K562 (cell line): Measurements from ENCODE around the gene EFHC2. TPM values are rescaled to one million over a fixed set of nuclear protein-coding genes. Genes with fewer than 3 reads are reported as not detected.

Experiments used
- ATAC-seq: fragments of 200-7000 bp; cut with Tn5 transposase; 3 replicates; pipeline ENCODE4 v1.9.1; 2020; ENCODE audit warnings: moderate library complexity
- BruUV-seq: library from RNA; stranded (reverse); fragments of 400-500 nt; replicated peaks from 2 replicates; lab custom pipeline; 2021; lab: Mats Ljungman, UMichigan
- CTCF ChIA-PET: fragments of 300-600 bp; formaldehyde crosslinking; extraction: SDS; loops from one replicate; lab custom pipeline; 2021; ENCODE audit warnings: low intra/inter-chr PET ratio; lab: Yijun Ruan, JAX
- POLR2A ChIA-PET: fragments of 300-600, 350-650 bp; sonication (Branson Sonifier 250); formaldehyde crosslinking; extraction: SDS; loops from one replicate; lab custom pipeline; 2021; ENCODE audit warnings: antibody characterized with exemption, inconsistent platforms; lab: Yijun Ruan, JAX
- DNase-seq, 4 experiments: peaks; one replicate each; pipeline versions ENCODE4 v3.0.0 to v3.0.0-alpha.2; 2011 to 2018; ENCODE audit warnings: low spot score in 3 of 4, mixed read lengths in 3 of 4; ENCODE audit errors: extremely low read depth in 1 of 4
- FAIRE-seq: peaks from 2 replicates; lab custom pipeline; 2011; peaks lifted over from hg19 to GRCh38; lab: Jason Lieb, UNC
- H2AFZ ChIP-seq: 2 replicates; pipeline ENCODE4 v1.6.0; 2011; ENCODE audit warnings: low read depth, low read length, control low read depth, inconsistent platforms
- H3K27ac ChIP-seq: fragments of 200-600 bp; 3 replicates; pipeline ENCODE4 v1.8.0; 2011; ENCODE audit warnings: low read depth, mild to moderate bottlenecking, control low read depth, inconsistent platforms, low read length, moderate library complexity, mixed read lengths; ENCODE audit errors: extremely low read depth
- H3K27me3 ChIP-seq, 2 experiments: fragments of 300-600 bp in 1 of 2; 2 replicates in 1 of 2; 3 replicates in 1 of 2; pipeline versions ENCODE4 v1.6.0 to v1.8.0; 2011; ENCODE audit warnings: inconsistent platforms in 2 of 2, low read length in 2 of 2, mild to moderate bottlenecking in 1 of 2, mixed read lengths in 1 of 2, moderate library complexity in 1 of 2; ENCODE audit not compliant: control insufficient read depth in 2 of 2, insufficient read depth in 2 of 2
- H3K36me3 ChIP-seq: fragments of 300-600 bp; 3 replicates; pipeline ENCODE4 v1.8.0; 2011; ENCODE audit warnings: mild to moderate bottlenecking, low read length, inconsistent platforms; ENCODE audit not compliant: control insufficient read depth, insufficient read depth
- H3K4me1 ChIP-seq, 2 experiments: fragments of 200-600 bp in 1 of 2; replicated peaks in 1 of 2; 2 replicates in 1 of 2; 3 replicates in 1 of 2; pipeline versions ENCODE4 v1.5.1 to v1.8.0; 2011; ENCODE audit warnings: inconsistent platforms in 2 of 2, low read length in 2 of 2, mild to moderate bottlenecking in 1 of 2, mixed read lengths in 1 of 2, moderate library complexity in 1 of 2; ENCODE audit not compliant: control insufficient read depth in 2 of 2, insufficient read depth in 2 of 2
- H3K4me2 ChIP-seq: 2 replicates; pipeline ENCODE4 v1.6.1; 2011; ENCODE audit warnings: low read length, control low read depth, inconsistent platforms, mixed read lengths; ENCODE audit not compliant: insufficient read depth
- H3K4me3 ChIP-seq: fragments of 200-600 bp; sonication (generic), shearing (Covaris generic); 2 replicates; pipeline ENCODE4 v1.5.1; 2016; ENCODE audit warnings: control low read depth, inconsistent platforms
- H3K79me2 ChIP-seq: fragments of 200-600 bp; 3 replicates; pipeline ENCODE4 v1.8.0; 2011; ENCODE audit warnings: low read length, inconsistent platforms; ENCODE audit not compliant: control insufficient read depth, insufficient read depth
- H3K9ac ChIP-seq, 2 experiments: 2 replicates each; pipeline versions ENCODE4 v1.6.0 to v1.6.1; 2011; ENCODE audit warnings: low read depth in 2 of 2, low read length in 2 of 2, control low read depth in 1 of 2, inconsistent platforms in 1 of 2, mild to moderate bottlenecking in 1 of 2, mixed read lengths in 1 of 2; ENCODE audit not compliant: insufficient read depth in 1 of 2
- H3K9me1 ChIP-seq: one replicate; pipeline ENCODE4 v1.6.0; 2011; ENCODE audit warnings: inconsistent platforms, mild to moderate bottlenecking, low read length, moderate library complexity; ENCODE audit not compliant: control insufficient read depth, insufficient read depth
- H3K9me3 ChIP-seq: replicated peaks from 2 replicates; pipeline ENCODE4 v1.5.1; 2011; ENCODE audit warnings: low read depth, low read length, inconsistent platforms; ENCODE audit not compliant: control insufficient read depth, insufficient read depth
- H4K20me1 ChIP-seq: replicated peaks from 2 replicates; pipeline ENCODE4 v1.6.1; 2011; ENCODE audit warnings: low read length, inconsistent platforms, mixed read lengths; ENCODE audit not compliant: control insufficient read depth, insufficient read depth
- ETV5 ChIP-seq: sonication (generic); formaldehyde crosslinking; IDR thresholded peaks from 2 replicates; pipeline ENCODE4 v1.4.0; 2020; ENCODE audit warnings: low read depth, mild to moderate bottlenecking, missing genetic modification reagents
- FOSL1 ChIP-seq: fragments of 200-800 bp; sonication (Bioruptor generic); conservative IDR thresholded peaks from 2 replicates; pipeline ENCODE4 v1.6.1; 2016; ENCODE audit warnings: missing genetic modification characterization, missing compliant biosample characterization
- HMGN3 ChIP-seq: IDR thresholded peaks from 2 replicates; pipeline ENCODE4 v1.6.1; 2011; ENCODE audit warnings: borderline replicate concordance, low read depth, mild to moderate bottlenecking, mixed read lengths, low read length; ENCODE audit not compliant: insufficient read length; ENCODE audit errors: extremely low read depth
- MTA2 ChIP-seq: fragments of 450-650 bp; IDR thresholded peaks from 2 replicates; pipeline ENCODE4 v1.6.1; 2016; ENCODE audit warnings: low read depth
- NELFE ChIP-seq: IDR thresholded peaks from 2 replicates; pipeline ENCODE4 v1.6.1; 2011; ENCODE audit warnings: mild to moderate bottlenecking; ENCODE audit not compliant: insufficient read depth, insufficient read length
- ZC3H11A ChIP-seq: IDR thresholded peaks from 2 replicates; pipeline ENCODE4 v1.6.1; 2012; ENCODE audit warnings: low read depth, low read length, improper control_type of control experiment
- ZNF146 ChIP-seq: IDR thresholded peaks from one replicate; pipeline ENCODE4 v1.6.1; 2018; ENCODE audit warnings: missing compliant biosample characterization; ENCODE audit not compliant: unreplicated experiment
- ZNF3 ChIP-seq: fragments of 250-450 bp; sonication (Bioruptor Pico); IDR thresholded peaks from 2 replicates; pipeline ENCODE4 v1.5.0; 2021; ENCODE audit warnings: mild to moderate bottlenecking, moderate library complexity
- ZSCAN32 ChIP-seq: fragments of 450-650 bp; formaldehyde crosslinking; IDR thresholded peaks from 2 replicates; pipeline ENCODE4 v1.4.0; 2020; ENCODE audit warnings: mild to moderate bottlenecking, moderate library complexity
- WGBS: fragments of 100-300 bp; shearing (Covaris generic); methylation state at CpG from one replicate; pipeline ENCODE4 v1.1.6; 2016; ENCODE audit warnings: low coverage, mixed read lengths; ENCODE audit not compliant: insufficient coverage; ENCODE audit errors: missing lambda C conversion rate; 5-methylcytosine and 5-hydroxymethylcytosine counted together
- in situ Hi-C: fragments of 300-500 bp; cut with MboI; formaldehyde crosslinking; loops from 4 replicates; pipeline ENCODE4 v1.15.0; 2018; ENCODE audit warnings: inconsistent platforms, mixed read lengths
- intact Hi-C: fragments of 100-400 bp; cut with micrococcal nuclease; formaldehyde crosslinking; loops from 2 replicates; pipeline ENCODE4 v1.14.2; 2022
- polyA plus RNA-seq, 8 experiments: library from polyadenylated mRNA; depleted of rRNA in 4 of 8; stranded (reverse) in 5 of 8; unstranded in 3 of 8; fragments of >200 nt; fragmentation: Nextera tagmentation in 2 of 8; fragmentation: Illumina TruSeq in 1 of 8; extraction: Ambion mirVana in 2 of 8; extraction: Trizol in 1 of 8; gene quantifications; 2 replicates each; pipeline versions ENCODE4 v1.2.1 to v1.2.3, GENCODE V29; 2011 to 2014; ENCODE audit warnings: inconsistent platforms in 1 of 8, missing spikeins in 1 of 8
- total RNA-seq, 7 experiments: library from RNA; depleted of rRNA in 6 of 7; stranded (reverse); fragments of >200 nt in 6 of 7; fragmentation: Illumina TruSeq in 2 of 7; extraction: Trizol in 2 of 7; gene quantifications; 2 replicates each; pipeline versions ENCODE4 v1.2.1 to v1.2.3, GENCODE V29; 2011 to 2021; ENCODE audit warnings: low replicate concordance in 1 of 7
- TF ChIP-seq, protein P1 (sequence below): fragments of 250-450 bp; sonication (Bioruptor Pico); IDR thresholded peaks from 2 replicates; pipeline ENCODE4 v1.5.0; 2021; ENCODE audit warnings: mild to moderate bottlenecking, moderate library complexity
- TF ChIP-seq, protein P2 (sequence below): fragments of 250-450 bp; sonication (Bioruptor Pico); IDR thresholded peaks from 2 replicates; pipeline ENCODE4 v1.5.0; 2021; ENCODE audit warnings: mild to moderate bottlenecking, borderline replicate concordance
- TF ChIP-seq, protein P3 (sequence below): fragments of 450-650 bp; conservative IDR thresholded peaks from 2 replicates; pipeline ENCODE4 v1.6.1; 2016; ENCODE audit warnings: missing genetic modification characterization, low read depth, mild to moderate bottlenecking, control low read depth, missing compliant biosample characterization
- TF ChIP-seq, protein P4 (sequence below), 2 experiments: fragments of 450-650 bp in 1 of 2; sonication (generic) in 1 of 2; formaldehyde crosslinking; conservative IDR thresholded peaks; 2 replicates each; pipeline versions ENCODE4 v1.4.0 to v1.8.1; 2020 to 2022; ENCODE audit warnings: mild to moderate bottlenecking in 1 of 2, missing genetic modification reagents in 1 of 2

EFHC2 gene
- total and polyA plus RNA-seq, 9 of the 15 experiments (the other 6 are each of a cell fraction or from before 2014, with no cell fraction given) = 1.3 to 8.1 (median 3.0) TPM

DNA sequence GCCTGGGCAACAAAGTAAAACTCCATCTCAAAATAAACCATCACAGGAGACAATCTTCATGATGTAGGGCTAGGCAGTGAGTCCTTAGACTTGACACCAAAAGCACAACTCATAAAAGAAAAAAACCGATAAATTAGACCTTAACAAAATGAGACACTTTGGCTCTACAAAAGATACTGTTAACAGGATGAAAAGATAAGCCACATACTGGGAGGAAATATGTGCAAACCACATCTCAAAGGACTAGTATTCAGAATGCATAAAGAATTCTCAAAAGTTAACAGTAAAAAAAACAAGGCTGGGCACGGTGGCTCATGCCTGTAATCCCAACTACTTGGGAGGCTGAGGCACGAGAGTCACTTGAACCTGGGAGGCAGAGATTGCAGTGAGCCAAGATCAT lies 13.2 kb downstream of the EFHC2 start (continued):
- TF ChIP-seq, protein P1, sequence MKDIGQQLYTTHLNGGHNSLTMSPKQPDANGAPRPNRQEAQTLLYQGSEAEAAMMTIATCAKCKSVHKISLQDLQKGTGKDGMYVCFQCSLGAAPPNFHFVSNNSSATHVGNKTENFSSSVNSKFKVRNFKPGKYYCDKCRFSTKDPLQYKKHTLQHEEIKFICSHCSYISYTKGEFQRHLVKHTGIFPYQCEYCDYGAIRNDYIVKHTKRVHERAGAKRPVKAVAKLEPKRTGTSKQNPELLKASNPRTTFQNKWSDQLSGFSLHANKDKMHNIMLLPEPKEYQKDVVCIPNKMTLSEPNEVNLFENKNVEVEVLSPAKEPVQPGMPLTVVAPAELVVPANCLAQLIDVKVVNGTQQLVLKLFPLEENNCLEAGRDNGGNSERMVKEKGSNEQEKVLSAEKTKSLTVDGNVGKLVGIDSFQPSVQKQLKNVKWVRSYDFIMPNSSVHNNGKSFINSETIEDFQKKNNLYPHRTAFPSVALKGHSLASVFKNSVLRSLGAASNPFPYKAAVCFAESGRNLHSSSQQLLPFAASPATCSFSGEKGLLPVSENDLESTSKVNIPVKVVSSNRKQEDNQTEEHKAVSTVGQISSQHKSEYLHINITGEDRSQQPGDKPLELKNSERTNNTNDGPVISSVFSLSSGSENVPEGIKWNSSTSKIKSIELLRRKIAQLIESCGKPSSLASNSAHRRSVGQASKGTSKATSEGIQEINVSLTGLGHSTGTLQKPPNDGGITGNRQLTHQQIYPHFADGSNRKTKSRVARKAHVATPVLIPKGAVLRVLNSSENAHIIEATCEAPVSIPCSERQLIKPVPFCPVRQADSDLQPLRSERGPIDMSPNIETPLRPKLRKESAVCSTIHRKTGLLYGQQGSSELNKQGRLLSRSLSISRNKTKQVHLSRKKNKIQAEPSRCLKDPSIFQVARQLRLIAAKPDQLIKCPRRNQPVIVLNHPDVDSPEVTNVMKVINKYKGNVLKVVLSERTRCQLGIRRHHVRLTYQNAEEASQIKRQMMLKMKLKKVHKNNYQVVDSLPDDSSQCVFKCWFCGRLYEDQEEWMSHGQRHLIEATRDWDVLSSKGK (CRISPR knock-in tag) = no peak

DNA sequence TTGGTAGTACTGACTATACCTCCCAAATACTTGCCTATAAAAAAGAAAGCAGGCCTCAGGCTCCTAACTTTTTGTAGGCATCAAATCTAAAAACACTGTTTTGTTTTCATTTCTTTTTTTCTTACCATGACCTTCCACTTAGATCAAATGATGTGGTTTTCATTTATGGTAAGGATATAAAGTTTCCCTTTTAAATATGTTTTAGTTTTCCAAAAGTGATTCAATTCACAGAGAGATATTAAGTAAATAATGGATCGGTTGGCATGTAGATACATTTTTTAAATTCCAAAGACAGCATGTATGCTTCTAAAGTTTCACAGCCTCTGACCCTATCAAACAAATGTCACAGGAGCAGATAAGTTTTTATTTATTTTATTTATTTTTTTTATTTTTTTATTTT lies 23.9 kb downstream of the EFHC2 start:
- H3K79me2 ChIP-seq = no peaks in the 10 kb centered on the region
- H3K27me3 ChIP-seq = no peaks in the 10 kb centered on the region
- no peaks in the 10 kb centered on the region for H3K36me3 ChIP-seq
- no TSS peak for BruUV-seq
- no peaks in the 10 kb centered on the region; the same call in 1 of the 2 replicates for H3K9me3 ChIP-seq
- ChIA-PET POLR2A (no interaction called here), CTCF (no interaction called here)
- H3K9me1 ChIP-seq = no peaks in the 10 kb centered on the region
- intact Hi-C loops (no loop called here), in situ Hi-C loops (no loop called here)
- H3K4me3 ChIP-seq = no peak overlapping the region
- H3K9ac ChIP-seq = no peak overlapping the region
- H3K4me2 ChIP-seq = no peak overlapping the region
- no peak for ATAC-seq
- no peak for FAIRE-seq
- peaks cover 0 to 16% of the 10 kb centered on the region in 2 experiments; a peak in 4 of 5 replicates for H3K4me1 ChIP-seq
- DNase-seq = no peak
- WGBS = 86% methylated on average over 1 of the region's 1 CpG
- no peaks in the 10 kb centered on the region for H4K20me1 ChIP-seq
- H3K27ac ChIP-seq = no peak overlapping the region
- no peak overlapping the region for H2AFZ ChIP-seq
- TF ChIP-seq ZSCAN32 (no peak), ZNF146 (CRISPR knock-in tag) (no peak), ETV5 (CRISPR knock-in tag) (no peak), FOSL1 (tag) (no peak), MTA2 (no peak), NELFE (no peak), HMGN3 (no peak), ZNF3 (CRISPR knock-in tag) (no peak), ZC3H11A (no peak)
- TF ChIP-seq, protein P2, sequence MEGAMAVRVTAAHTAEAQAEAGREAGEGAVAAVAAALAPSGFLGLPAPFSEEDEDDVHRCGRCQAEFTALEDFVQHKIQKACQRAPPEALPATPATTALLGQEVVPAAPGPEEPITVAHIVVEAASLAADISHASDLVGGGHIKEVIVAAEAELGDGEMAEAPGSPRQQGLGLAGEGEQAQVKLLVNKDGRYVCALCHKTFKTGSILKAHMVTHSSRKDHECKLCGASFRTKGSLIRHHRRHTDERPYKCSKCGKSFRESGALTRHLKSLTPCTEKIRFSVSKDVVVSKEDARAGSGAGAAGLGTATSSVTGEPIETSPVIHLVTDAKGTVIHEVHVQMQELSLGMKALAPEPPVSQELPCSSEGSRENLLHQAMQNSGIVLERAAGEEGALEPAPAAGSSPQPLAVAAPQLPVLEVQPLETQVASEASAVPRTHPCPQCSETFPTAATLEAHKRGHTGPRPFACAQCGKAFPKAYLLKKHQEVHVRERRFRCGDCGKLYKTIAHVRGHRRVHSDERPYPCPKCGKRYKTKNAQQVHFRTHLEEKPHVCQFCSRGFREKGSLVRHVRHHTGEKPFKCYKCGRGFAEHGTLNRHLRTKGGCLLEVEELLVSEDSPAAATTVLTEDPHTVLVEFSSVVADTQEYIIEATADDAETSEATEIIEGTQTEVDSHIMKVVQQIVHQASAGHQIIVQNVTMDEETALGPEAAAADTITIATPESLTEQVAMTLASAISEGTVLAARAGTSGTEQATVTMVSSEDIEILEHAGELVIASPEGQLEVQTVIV (CRISPR knock-in tag) = no peak
- TF ChIP-seq, protein P3, sequence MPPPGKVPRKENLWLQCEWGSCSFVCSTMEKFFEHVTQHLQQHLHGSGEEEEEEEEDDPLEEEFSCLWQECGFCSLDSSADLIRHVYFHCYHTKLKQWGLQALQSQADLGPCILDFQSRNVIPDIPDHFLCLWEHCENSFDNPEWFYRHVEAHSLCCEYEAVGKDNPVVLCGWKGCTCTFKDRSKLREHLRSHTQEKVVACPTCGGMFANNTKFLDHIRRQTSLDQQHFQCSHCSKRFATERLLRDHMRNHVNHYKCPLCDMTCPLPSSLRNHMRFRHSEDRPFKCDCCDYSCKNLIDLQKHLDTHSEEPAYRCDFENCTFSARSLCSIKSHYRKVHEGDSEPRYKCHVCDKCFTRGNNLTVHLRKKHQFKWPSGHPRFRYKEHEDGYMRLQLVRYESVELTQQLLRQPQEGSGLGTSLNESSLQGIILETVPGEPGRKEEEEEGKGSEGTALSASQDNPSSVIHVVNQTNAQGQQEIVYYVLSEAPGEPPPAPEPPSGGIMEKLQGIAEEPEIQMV (tag) = no peak
- TF ChIP-seq, protein P4, sequence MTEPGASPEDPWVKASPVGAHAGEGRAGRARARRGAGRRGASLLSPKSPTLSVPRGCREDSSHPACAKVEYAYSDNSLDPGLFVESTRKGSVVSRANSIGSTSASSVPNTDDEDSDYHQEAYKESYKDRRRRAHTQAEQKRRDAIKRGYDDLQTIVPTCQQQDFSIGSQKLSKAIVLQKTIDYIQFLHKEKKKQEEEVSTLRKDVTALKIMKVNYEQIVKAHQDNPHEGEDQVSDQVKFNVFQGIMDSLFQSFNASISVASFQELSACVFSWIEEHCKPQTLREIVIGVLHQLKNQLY (CRISPR knock-in tag; conservative IDR thresholded peaks at IDR 0.05) = no peak
